Measurements from ENCODE around the gene SH3RF3. TPM values are rescaled to one million over a fixed set of nuclear protein-coding genes. Genes with fewer than 3 reads are reported as not detected.

Gene SH3RF3
- total and polyA plus RNA-seq, 5 donors from 2014 or later: 0.16 to 1.6 (median 0.76) TPM

GRCh38 chr2:109320195-109320922, 191.4 kb downstream of the SH3RF3 start:
- DNase-seq: no peak
- H3K4me1 ChIP-seq (ENCODE audit: control insufficient read depth, insufficient read depth, low read length, poor library complexity, severe bottlenecking): no peaks in the 10 kb centered on the region
- H3K9me3 ChIP-seq (ENCODE audit: control insufficient read depth in 2 of 2, low read length in 2 of 2): no peaks in the 10 kb centered on the region
- H3K27ac Mint-ChIP-seq: no peak overlapping the region
- peaks cover 5 to 59% (median 10%) of the 10 kb centered on the region in 4 donors for H3K4me1 Mint-ChIP-seq
- H3K27me3 ChIP-seq (ENCODE audit: control insufficient read depth, insufficient read depth, low read length): peaks cover 2% of the 10 kb centered on the region
- no peaks in the 10 kb centered on the region for H3K9me3 Mint-ChIP-seq
- peaks cover 27% of the 10 kb centered on the region for H3K27me3 Mint-ChIP-seq
- H3K36me3 ChIP-seq (ENCODE audit: control insufficient read depth, insufficient read depth, low read length): no peaks in the 10 kb centered on the region
- H3K27ac ChIP-seq (ENCODE audit: insufficient read depth, low read length, poor library complexity, severe bottlenecking): no peak overlapping the region
- H3K4me3 ChIP-seq (ENCODE audit: low read depth, low read length): no peak overlapping the region
- H3K36me3 Mint-ChIP-seq: peaks cover 5% of the 10 kb centered on the region
- H3K4me3 Mint-ChIP-seq: no peak overlapping the region
- no peak for ATAC-seq (ENCODE audit: low read depth in 2 of 2)

- Mint-ChIP-seq H3K4me1 (peaks cover 5 to 54% (median 10%) of the 10 kb centered on the region in 4 donors), H3K27ac (peak overlapping the region in 1 of 3 donors; percentile 77)
- no peak overlapping the region for H3K27ac ChIP-seq (ENCODE audit: insufficient read depth, low read length, poor library complexity, severe bottlenecking)
Observed at GRCh38 chr2:109321570-109321969, 192.6 kb downstream of the SH3RF3 start.

DNA sequence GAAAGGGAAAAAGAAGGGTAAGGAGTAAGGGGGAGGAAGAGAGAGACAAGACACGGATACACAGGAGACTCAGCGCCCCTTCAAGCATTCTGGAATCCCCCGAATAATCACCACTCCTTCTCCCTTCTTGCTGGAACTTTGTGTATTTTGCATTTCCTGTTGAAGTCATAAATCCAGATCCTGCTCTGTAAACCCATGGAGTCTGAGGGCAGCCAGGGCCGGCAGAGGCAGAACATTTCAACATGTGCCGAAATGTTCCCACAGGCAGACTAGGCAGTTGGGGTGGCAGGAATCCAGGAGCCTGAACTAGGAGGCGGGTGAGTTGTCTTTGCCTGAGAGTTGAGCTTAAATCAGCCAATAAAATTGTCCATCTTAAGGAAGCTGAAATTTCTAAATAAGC, 193.1 kb downstream of the SH3RF3 start:
- H3K27me3 ChIP-seq (ENCODE audit: control insufficient read depth, insufficient read depth, low read length): peaks cover 2% of the 10 kb centered on the region
- H3K9me3 ChIP-seq (ENCODE audit: control insufficient read depth in 2 of 2, low read length in 2 of 2): no peaks in the 10 kb centered on the region
- no peak overlapping the region for H3K27ac ChIP-seq (ENCODE audit: insufficient read depth, low read length, poor library complexity, severe bottlenecking)
- no peaks in the 10 kb centered on the region for H3K4me1 ChIP-seq (ENCODE audit: control insufficient read depth, insufficient read depth, low read length, poor library complexity, severe bottlenecking)
- ATAC-seq (ENCODE audit: low read depth in 2 of 2) (no peak), DNase-seq (no peak)
- H3K4me3 Mint-ChIP-seq: no peak overlapping the region
- peak overlapping the region in 1 of 3 donors; percentile 77 for H3K27ac Mint-ChIP-seq
- no peaks in the 10 kb centered on the region for H3K36me3 ChIP-seq (ENCODE audit: control insufficient read depth, insufficient read depth, low read length)
- H3K27me3 Mint-ChIP-seq: peaks cover 23% of the 10 kb centered on the region
- H3K4me3 ChIP-seq (ENCODE audit: low read depth, low read length): no peak overlapping the region
- peaks cover 5% of the 10 kb centered on the region for H3K36me3 Mint-ChIP-seq
- H3K4me1 Mint-ChIP-seq: peaks cover 5 to 49% (median 8%) of the 10 kb centered on the region in 4 donors
- H3K9me3 Mint-ChIP-seq: no peaks in the 10 kb centered on the region

More at GRCh38 chr2:109321570-109321969, 192.6 kb downstream of the SH3RF3 start:
- H3K4me3 Mint-ChIP-seq: no peak overlapping the region
- H3K9me3 ChIP-seq (ENCODE audit: control insufficient read depth in 2 of 2, low read length in 2 of 2): no peaks in the 10 kb centered on the region
- DNase-seq (no peak), ATAC-seq (ENCODE audit: low read depth in 2 of 2) (no peak)
- no peaks in the 10 kb centered on the region for H3K9me3 Mint-ChIP-seq
- peaks cover 2% of the 10 kb centered on the region for H3K27me3 ChIP-seq (ENCODE audit: control insufficient read depth, insufficient read depth, low read length)
- no peak overlapping the region for H3K4me3 ChIP-seq (ENCODE audit: low read depth, low read length)
- no peaks in the 10 kb centered on the region for H3K4me1 ChIP-seq (ENCODE audit: control insufficient read depth, insufficient read depth, low read length, poor library complexity, severe bottlenecking)
- H3K36me3 ChIP-seq (ENCODE audit: control insufficient read depth, insufficient read depth, low read length): no peaks in the 10 kb centered on the region
- peaks cover 23% of the 10 kb centered on the region for H3K27me3 Mint-ChIP-seq
- peaks cover 5% of the 10 kb centered on the region for H3K36me3 Mint-ChIP-seq

DNA sequence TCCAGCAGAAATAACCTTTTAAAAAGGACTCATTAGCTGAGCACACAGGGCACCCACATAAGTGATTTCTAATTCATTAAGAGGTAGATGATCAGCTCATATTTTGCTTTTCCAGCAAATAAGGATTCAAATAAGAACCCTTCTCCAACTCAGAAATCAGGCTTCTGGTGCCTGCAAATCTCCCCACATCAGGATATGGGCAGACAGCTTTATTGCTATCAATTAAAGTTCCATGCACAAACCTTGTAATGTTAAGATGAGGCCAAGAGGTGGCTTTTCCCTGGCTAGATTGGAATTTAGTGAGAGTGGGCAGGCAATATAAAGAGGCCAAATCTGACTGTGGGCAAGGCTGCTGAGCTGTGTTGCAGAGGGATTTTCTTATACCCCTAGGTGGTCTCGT, 193.6 kb downstream of the SH3RF3 start:
- H3K9me3 ChIP-seq (ENCODE audit: control insufficient read depth in 2 of 2, low read length in 2 of 2): no peaks in the 10 kb centered on the region
- H3K4me1 Mint-ChIP-seq: peaks cover 5 to 45% (median 8%) of the 10 kb centered on the region in 4 donors
- no peaks in the 10 kb centered on the region for H3K9me3 Mint-ChIP-seq
- H3K27ac ChIP-seq (ENCODE audit: insufficient read depth, low read length, poor library complexity, severe bottlenecking): no peak overlapping the region
- DNase-seq: no peak
- peak overlapping the region in 1 of 3 donors; percentile 45 for H3K27ac Mint-ChIP-seq
- peaks cover 23% of the 10 kb centered on the region for H3K27me3 Mint-ChIP-seq
- peaks cover 5% of the 10 kb centered on the region for H3K36me3 Mint-ChIP-seq
- H3K36me3 ChIP-seq (ENCODE audit: control insufficient read depth, insufficient read depth, low read length): no peaks in the 10 kb centered on the region
- ATAC-seq (ENCODE audit: low read depth in 2 of 2): no peak
- H3K4me3 ChIP-seq (ENCODE audit: low read depth, low read length): no peak overlapping the region
- H3K4me3 Mint-ChIP-seq: no peak overlapping the region
- no peaks in the 10 kb centered on the region for H3K4me1 ChIP-seq (ENCODE audit: control insufficient read depth, insufficient read depth, low read length, poor library complexity, severe bottlenecking)
- H3K27me3 ChIP-seq (ENCODE audit: control insufficient read depth, insufficient read depth, low read length): peaks cover 2% of the 10 kb centered on the region

GRCh38 chr2:109324861-109325260, 195.9 kb downstream of the SH3RF3 start:
- no peaks in the 10 kb centered on the region for H3K9me3 Mint-ChIP-seq
- H3K27ac ChIP-seq (ENCODE audit: insufficient read depth, low read length, poor library complexity, severe bottlenecking): no peak overlapping the region
- peaks cover 2% of the 10 kb centered on the region for H3K27me3 ChIP-seq (ENCODE audit: control insufficient read depth, insufficient read depth, low read length)
- H3K4me1 ChIP-seq (ENCODE audit: control insufficient read depth, insufficient read depth, low read length, poor library complexity, severe bottlenecking): no peaks in the 10 kb centered on the region
- no peak overlapping the region for H3K4me3 ChIP-seq (ENCODE audit: low read depth, low read length)
- H3K4me1 Mint-ChIP-seq: peaks cover 3 to 41% (median 9%) of the 10 kb centered on the region in 4 donors
- no peaks in the 10 kb centered on the region for H3K36me3 ChIP-seq (ENCODE audit: control insufficient read depth, insufficient read depth, low read length)
- DNase-seq (no peak), ATAC-seq (ENCODE audit: low read depth in 2 of 2) (no peak)
- H3K27me3 Mint-ChIP-seq: peaks cover 28% of the 10 kb centered on the region
- no peak overlapping the region for H3K27ac Mint-ChIP-seq
- no peak overlapping the region for H3K4me3 Mint-ChIP-seq
- H3K36me3 Mint-ChIP-seq: no peaks in the 10 kb centered on the region
- H3K9me3 ChIP-seq (ENCODE audit: control insufficient read depth in 2 of 2, low read length in 2 of 2): no peaks in the 10 kb centered on the region

DNA sequence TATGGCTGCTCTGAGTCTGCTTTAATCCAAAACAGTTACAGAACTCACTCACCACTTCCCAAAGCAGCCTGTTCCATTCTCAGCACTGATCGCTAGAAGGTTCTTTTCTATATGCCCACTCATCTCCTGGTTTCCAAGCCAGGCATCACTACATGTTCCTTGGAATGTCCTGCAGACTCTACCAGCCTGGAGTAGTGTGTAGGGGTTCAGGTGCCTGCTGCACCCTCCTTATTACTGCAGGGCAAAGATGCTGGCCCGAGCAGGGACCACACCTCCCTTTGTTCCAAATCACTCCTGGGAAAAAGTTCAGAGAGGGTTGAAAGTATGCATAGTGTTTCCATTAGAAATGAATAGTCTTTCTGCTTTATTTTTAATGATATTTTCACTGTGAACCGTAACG, 196.6 kb downstream of the SH3RF3 start:
- no peaks in the 10 kb centered on the region for H3K9me3 Mint-ChIP-seq
- ATAC-seq (ENCODE audit: low read depth in 2 of 2) (no peak), DNase-seq (no peak)
- H3K4me3 Mint-ChIP-seq: no peak overlapping the region
- Histone ChIP-seq H3K27me3 (ENCODE audit: control insufficient read depth, insufficient read depth, low read length) (peaks cover 2% of the 10 kb centered on the region), H3K36me3 (ENCODE audit: control insufficient read depth, insufficient read depth, low read length) (no peaks in the 10 kb centered on the region), H3K9me3 (ENCODE audit: control insufficient read depth in 2 of 2, low read length in 2 of 2) (no peaks in the 10 kb centered on the region), H3K4me1 (ENCODE audit: control insufficient read depth, insufficient read depth, low read length, poor library complexity, severe bottlenecking) (no peaks in the 10 kb centered on the region), H3K4me3 (ENCODE audit: low read depth, low read length) (no peak overlapping the region), H3K27ac (ENCODE audit: insufficient read depth, low read length, poor library complexity, severe bottlenecking) (no peak overlapping the region)
- peaks cover 28% of the 10 kb centered on the region for H3K27me3 Mint-ChIP-seq
- H3K4me1 Mint-ChIP-seq: peaks cover 2 to 40% (median 8%) of the 10 kb centered on the region in 4 donors
- H3K27ac Mint-ChIP-seq: no peak overlapping the region
- H3K36me3 Mint-ChIP-seq: no peaks in the 10 kb centered on the region

- Mint-ChIP-seq H3K4me3 (no peak overlapping the region), H3K36me3 (no peaks in the 10 kb centered on the region), H3K9me3 (no peaks in the 10 kb centered on the region), H3K4me1 (peaks cover 3 to 39% (median 8%) of the 10 kb centered on the region in 4 donors), H3K27me3 (peaks cover 23% of the 10 kb centered on the region), H3K27ac (no peak overlapping the region)
- no peak overlapping the region for H3K4me3 ChIP-seq (ENCODE audit: low read depth, low read length)
- H3K27me3 ChIP-seq (ENCODE audit: control insufficient read depth, insufficient read depth, low read length): no peaks in the 10 kb centered on the region
- ATAC-seq (ENCODE audit: low read depth in 2 of 2) (no peak), DNase-seq (no peak)
- H3K36me3 ChIP-seq (ENCODE audit: control insufficient read depth, insufficient read depth, low read length): no peaks in the 10 kb centered on the region
- no peaks in the 10 kb centered on the region for H3K4me1 ChIP-seq (ENCODE audit: control insufficient read depth, insufficient read depth, low read length, poor library complexity, severe bottlenecking)
- no peaks in the 10 kb centered on the region for H3K9me3 ChIP-seq (ENCODE audit: control insufficient read depth in 2 of 2, low read length in 2 of 2)
- no peak overlapping the region for H3K27ac ChIP-seq (ENCODE audit: insufficient read depth, low read length, poor library complexity, severe bottlenecking)
Observed at GRCh38 chr2:109326306-109326705, 197.3 kb downstream of the SH3RF3 start.

GRCh38 chr2:109330056-109330455, 201.1 kb downstream of the SH3RF3 start:
- Mint-ChIP-seq H3K27me3 (peaks cover 16% of the 10 kb centered on the region), H3K4me1 (peaks cover 5 to 65% (median 22%) of the 10 kb centered on the region in 4 donors), H3K4me3 (peak overlapping the region in 1 of 4 donors; percentile 0), H3K36me3 (no peaks in the 10 kb centered on the region), H3K27ac (peak overlapping the region in 1 of 3 donors; percentile 12), H3K9me3 (no peaks in the 10 kb centered on the region)
- no peaks in the 10 kb centered on the region for H3K9me3 ChIP-seq (ENCODE audit: control insufficient read depth in 2 of 2, low read length in 2 of 2)
- no peak for ATAC-seq (ENCODE audit: low read depth in 2 of 2)
- H3K27me3 ChIP-seq (ENCODE audit: control insufficient read depth, insufficient read depth, low read length): no peaks in the 10 kb centered on the region
- H3K4me3 ChIP-seq (ENCODE audit: low read depth, low read length): no peak overlapping the region
- no peaks in the 10 kb centered on the region for H3K36me3 ChIP-seq (ENCODE audit: control insufficient read depth, insufficient read depth, low read length)
- H3K27ac ChIP-seq (ENCODE audit: insufficient read depth, low read length, poor library complexity, severe bottlenecking): no peak overlapping the region
- DNase-seq: no peak
- H3K4me1 ChIP-seq (ENCODE audit: control insufficient read depth, insufficient read depth, low read length, poor library complexity, severe bottlenecking): peaks cover 16% of the 10 kb centered on the region
